ENCODE results near the gene TOB1. TPM values are rescaled to one million over a fixed set of nuclear protein-coding genes. Genes with fewer than 3 reads are reported as not detected.

The TOB1 gene
- total RNA-seq, 2 donors from 2014 or later = 19.8 to 24.3 TPM

DNA sequence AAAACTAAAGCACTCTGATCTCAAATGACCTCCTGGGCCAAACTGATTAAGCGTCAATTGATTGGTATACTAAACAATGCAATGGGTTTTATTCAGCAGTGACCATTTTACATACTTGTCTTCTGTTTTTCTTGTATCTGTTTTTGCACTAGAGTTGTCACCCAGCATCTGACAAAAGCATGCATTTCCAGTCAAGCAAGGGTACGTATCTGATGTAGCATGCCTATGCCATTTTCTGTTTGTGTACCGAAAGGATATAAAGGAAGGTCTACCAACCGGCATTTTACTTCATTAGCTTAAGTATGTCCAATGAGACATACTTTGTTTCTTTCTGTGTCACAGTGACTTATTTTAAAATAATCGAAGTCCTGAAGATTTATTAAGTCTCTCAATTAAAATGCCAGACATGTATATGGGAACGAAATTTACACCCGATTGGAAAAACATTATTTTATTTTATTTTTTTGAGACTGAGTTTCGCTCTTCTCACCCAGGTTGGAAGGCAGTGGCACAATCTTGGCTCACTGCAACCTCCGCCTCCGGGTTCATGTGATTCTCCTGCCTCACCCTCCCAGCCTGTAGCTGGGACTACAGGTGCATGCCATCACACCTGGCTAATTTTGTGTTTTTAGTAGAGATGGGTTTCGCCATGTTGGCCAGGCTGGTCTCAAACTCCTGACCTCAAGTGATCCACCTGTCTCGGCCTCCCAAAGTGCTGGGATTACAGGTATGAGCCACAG is 7.5 kb downstream of the TOB1 start:
- no peak overlapping the region for H3K27ac ChIP-seq

GRCh38 chr17:50856431-50856830 is 9.7 kb downstream of the TOB1 start:
- Histone ChIP-seq H3K27ac (no peak overlapping the region), H3K4me3 (no peak overlapping the region), H3K27me3 (replicated peaks; ENCODE audit: insufficient read depth) (no peaks in the 10 kb centered on the region), H3K36me3 (no peaks in the 10 kb centered on the region), H3K4me1 (ENCODE audit: control insufficient read depth in 1 of 2, low read depth in 2 of 2) (peaks cover 4 to 20% of the 10 kb centered on the region in 2 donors), H3K9me3 (no peaks in the 10 kb centered on the region)
- no peak for ATAC-seq (ENCODE audit: insufficient number of reproducible peaks, low FRiP score, low read depth)
- no peak for DNase-seq (ENCODE audit: low spot score)
- TF ChIP-seq, protein P1, sequence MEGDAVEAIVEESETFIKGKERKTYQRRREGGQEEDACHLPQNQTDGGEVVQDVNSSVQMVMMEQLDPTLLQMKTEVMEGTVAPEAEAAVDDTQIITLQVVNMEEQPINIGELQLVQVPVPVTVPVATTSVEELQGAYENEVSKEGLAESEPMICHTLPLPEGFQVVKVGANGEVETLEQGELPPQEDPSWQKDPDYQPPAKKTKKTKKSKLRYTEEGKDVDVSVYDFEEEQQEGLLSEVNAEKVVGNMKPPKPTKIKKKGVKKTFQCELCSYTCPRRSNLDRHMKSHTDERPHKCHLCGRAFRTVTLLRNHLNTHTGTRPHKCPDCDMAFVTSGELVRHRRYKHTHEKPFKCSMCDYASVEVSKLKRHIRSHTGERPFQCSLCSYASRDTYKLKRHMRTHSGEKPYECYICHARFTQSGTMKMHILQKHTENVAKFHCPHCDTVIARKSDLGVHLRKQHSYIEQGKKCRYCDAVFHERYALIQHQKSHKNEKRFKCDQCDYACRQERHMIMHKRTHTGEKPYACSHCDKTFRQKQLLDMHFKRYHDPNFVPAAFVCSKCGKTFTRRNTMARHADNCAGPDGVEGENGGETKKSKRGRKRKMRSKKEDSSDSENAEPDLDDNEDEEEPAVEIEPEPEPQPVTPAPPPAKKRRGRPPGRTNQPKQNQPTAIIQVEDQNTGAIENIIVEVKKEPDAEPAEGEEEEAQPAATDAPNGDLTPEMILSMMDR (IDR thresholded peaks at IDR 0.05) = no peak

More for the DNA sequence above, 7.5 kb downstream of the TOB1 start:
- TF ChIP-seq, protein P1 (IDR thresholded peaks at IDR 0.05) = no peak
- Histone ChIP-seq H3K4me1 (ENCODE audit: control insufficient read depth in 1 of 2, low read depth in 2 of 2) (peaks cover 19 to 22% of the 10 kb centered on the region in 2 donors), H3K27me3 (replicated peaks; ENCODE audit: insufficient read depth) (no peaks in the 10 kb centered on the region), H3K36me3 (no peaks in the 10 kb centered on the region), H3K9me3 (no peaks in the 10 kb centered on the region), H3K4me3 (no peak overlapping the region)
- DNase-seq (ENCODE audit: low spot score) (no peak), ATAC-seq (ENCODE audit: insufficient number of reproducible peaks, low FRiP score, low read depth) (no peak)

DNA sequence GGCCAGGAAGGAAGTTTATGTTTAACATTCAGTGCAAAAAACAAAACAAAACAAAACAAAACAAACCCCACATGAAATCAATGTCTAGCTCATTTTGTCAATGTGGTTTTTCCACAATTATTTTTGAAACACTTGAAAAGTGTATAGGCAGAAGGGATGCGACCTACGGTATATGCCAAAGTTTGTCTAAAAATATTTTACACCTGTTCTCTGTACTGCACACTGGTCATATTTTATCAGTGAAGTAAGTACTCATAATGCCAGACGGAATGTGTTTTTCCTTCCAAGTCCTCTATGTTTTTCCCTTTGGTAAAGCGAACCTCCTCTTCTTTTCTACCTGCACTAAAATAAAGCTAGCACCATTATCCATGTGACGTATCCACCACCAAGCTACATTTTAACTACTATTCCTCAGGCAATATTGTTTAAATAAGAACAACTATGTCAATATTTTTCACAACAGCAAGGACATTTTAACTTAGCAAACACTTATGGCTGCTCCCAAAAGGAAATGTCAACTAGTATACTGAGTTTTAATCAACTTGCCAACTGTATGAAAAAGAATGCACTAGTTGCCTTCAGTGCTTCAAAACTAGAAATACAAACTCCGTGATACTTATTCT is 10.3 kb downstream of the TOB1 start:
- no peaks in the 10 kb centered on the region for H3K27me3 ChIP-seq (replicated peaks; ENCODE audit: insufficient read depth)
- DNase-seq (ENCODE audit: low spot score) (no peak), ATAC-seq (ENCODE audit: insufficient number of reproducible peaks, low FRiP score, low read depth) (no peak)
- no peak overlapping the region for H3K27ac ChIP-seq
- H3K4me3 ChIP-seq = no peak overlapping the region
- H3K36me3 ChIP-seq = no peaks in the 10 kb centered on the region
- TF ChIP-seq, protein P1 (IDR thresholded peaks at IDR 0.05) = no peak
- H3K9me3 ChIP-seq = no peaks in the 10 kb centered on the region
- H3K4me1 ChIP-seq (ENCODE audit: control insufficient read depth in 1 of 2, low read depth in 2 of 2) = peaks cover 0 to 17% of the 10 kb centered on the region in 2 donors

DNA sequence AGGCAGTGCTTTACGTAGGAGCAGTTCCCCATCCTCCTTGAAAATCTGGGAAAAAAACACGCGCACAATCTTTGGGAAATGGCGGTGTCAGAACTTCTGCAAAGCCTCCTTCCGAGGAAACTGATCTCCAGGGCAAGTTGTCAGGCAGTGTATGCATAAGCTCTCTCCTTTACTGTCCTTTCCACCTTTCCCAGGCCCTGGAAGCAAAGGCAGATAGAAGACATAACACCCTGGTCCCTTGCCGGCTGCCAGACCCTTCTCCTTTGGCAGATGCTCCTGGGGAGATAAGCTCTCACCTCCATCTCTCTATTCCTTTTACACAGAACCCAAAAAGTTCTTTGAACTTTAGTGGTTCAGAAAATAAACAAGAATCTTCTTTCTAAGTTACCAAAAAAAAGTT is 12.4 kb downstream of the TOB1 start:
- peaks cover 0 to 14% of the 10 kb centered on the region in 2 donors for H3K4me1 ChIP-seq (ENCODE audit: control insufficient read depth in 1 of 2, low read depth in 2 of 2)
- H3K27ac ChIP-seq = no peak overlapping the region
- DNase-seq (ENCODE audit: low spot score) = no peak
- no peak overlapping the region for H3K4me3 ChIP-seq
- H3K27me3 ChIP-seq (replicated peaks; ENCODE audit: insufficient read depth) = no peaks in the 10 kb centered on the region
- TF ChIP-seq, protein P1 (IDR thresholded peaks at IDR 0.05) = no peak
- H3K9me3 ChIP-seq = no peaks in the 10 kb centered on the region
- no peak for ATAC-seq (ENCODE audit: insufficient number of reproducible peaks, low FRiP score, low read depth)
- H3K36me3 ChIP-seq = no peaks in the 10 kb centered on the region

DNA sequence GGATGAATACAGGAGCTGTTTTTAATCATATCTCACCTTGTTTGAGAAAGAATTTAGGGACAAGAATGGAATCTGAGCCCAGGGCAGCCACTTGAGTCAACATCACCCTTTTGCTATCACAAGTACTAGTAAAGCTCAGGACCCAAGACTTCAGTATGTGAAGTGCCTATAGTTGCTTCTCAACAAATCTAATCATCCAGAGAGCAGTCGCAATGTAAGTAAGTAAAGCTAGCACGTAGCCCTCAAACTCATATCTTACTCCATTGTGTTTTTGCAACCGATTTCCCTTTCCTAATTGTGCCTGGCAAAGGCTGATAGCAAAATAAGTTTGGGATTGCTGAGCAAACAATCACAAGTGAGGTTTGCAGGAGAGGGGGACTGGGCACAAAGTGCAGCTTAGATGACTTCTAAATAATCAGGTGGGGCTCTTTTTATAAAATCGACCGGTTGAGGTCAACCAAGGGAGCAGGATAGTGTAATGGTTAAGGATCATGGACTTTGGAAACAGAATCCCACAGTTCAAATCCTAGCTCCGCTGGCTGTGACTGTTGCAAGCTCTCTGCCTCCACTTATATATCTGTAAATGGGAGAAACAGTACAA is 13.0 kb downstream of the TOB1 start:
- peaks cover 0 to 14% of the 10 kb centered on the region in 2 donors for H3K4me1 ChIP-seq (ENCODE audit: control insufficient read depth in 1 of 2, low read depth in 2 of 2)
- DNase-seq (ENCODE audit: low spot score) = no peak
- ATAC-seq (ENCODE audit: insufficient number of reproducible peaks, low FRiP score, low read depth) = no peak
- H3K27me3 ChIP-seq (replicated peaks; ENCODE audit: insufficient read depth) = no peaks in the 10 kb centered on the region
- TF ChIP-seq, protein P1 (IDR thresholded peaks at IDR 0.05) = no peak
- H3K9me3 ChIP-seq = no peaks in the 10 kb centered on the region
- peak overlapping the region in 1 of 2 donors; percentile 56 for H3K27ac ChIP-seq
- no peak overlapping the region for H3K4me3 ChIP-seq
- no peaks in the 10 kb centered on the region for H3K36me3 ChIP-seq
